Gastroesophageal sphincter (tissue), 4 donors: ENCODE measurements around the gene TIMP4. TPM values are rescaled to one million over a fixed set of nuclear protein-coding genes. Genes with fewer than 3 reads are reported as not detected.
A peak's percentile ranks its signal among the peaks of the same experiment; 100 is the strongest.

Experiments
- ATAC-seq: fragments of 150-250 bp; one replicate; pipeline ENCODE4 v1.9.1; 2016; ENCODE audit warnings: mild to moderate bottlenecking, moderate library complexity
- H3K27ac ChIP-seq, 4 donors: fragments of 200-600 bp; sonication (generic) in 3 of 4; 1 replicate in 3 of 4; 2 replicates in 1 of 4; pipeline ENCODE4 v1.5.1; 2016 to 2019
- H3K27me3 ChIP-seq: fragments of 200-600 bp; sonication (generic); one replicate; pipeline ENCODE4 v1.5.1; 2019
- H3K36me3 ChIP-seq, 2 donors: fragments of 200-600 bp; sonication (generic); one replicate each; pipeline ENCODE4 v1.5.1; 2019; ENCODE audit warnings: control low read depth in 1 of 2
- H3K4me1 ChIP-seq, 3 donors: fragments of 200-600 bp; sonication (generic); 1 replicate in 2 of 3; 2 replicates in 1 of 3; pipeline ENCODE4 v1.5.1; 2016 to 2019; ENCODE audit warnings: control low read depth in 2 of 3
- H3K4me3 ChIP-seq, 2 donors: fragments of 200-600 bp; sonication (generic); one replicate each; pipeline ENCODE4 v1.5.1; 2019; ENCODE audit warnings: mild to moderate bottlenecking in 1 of 2, moderate library complexity in 1 of 2
- H3K9me3 ChIP-seq, 3 donors: fragments of 200-600 bp; sonication (generic); one replicate each; pipeline ENCODE4 v1.5.1; 2017 to 2019; ENCODE audit warnings: control low read depth in 2 of 3
- CTCF ChIP-seq, 4 experiments: fragments of 200-600 bp in 2 of 4; fragments of 450-650 bp in 2 of 4; sonication (generic) in 1 of 4; IDR thresholded peaks; one replicate each; pipeline ENCODE4 v1.5.1; 2017 to 2019; ENCODE audit warnings: antibody characterized with exemption in 4 of 4, mild to moderate bottlenecking in 2 of 4, moderate library complexity in 2 of 4
- EP300 ChIP-seq: sonication (generic); formaldehyde crosslinking; IDR thresholded peaks from one replicate; pipeline ENCODE4 v1.6.1; 2017; ENCODE audit warnings: antibody characterized with exemption, mild to moderate bottlenecking
- POLR2A ChIP-seq, 2 donors: fragments of 450-650 bp; IDR thresholded peaks; one replicate each; pipeline ENCODE4 v1.6.1; 2017; ENCODE audit warnings: antibody characterized with exemption in 2 of 2, mild to moderate bottlenecking in 2 of 2, moderate library complexity in 1 of 2
- POLR2AphosphoS5 ChIP-seq: sonication (generic); formaldehyde crosslinking; IDR thresholded peaks from one replicate; pipeline ENCODE4 v1.6.1; 2017; ENCODE audit warnings: antibody characterized with exemption
- WGBS, 2 donors: methylation state at CpG; one replicate each; pipeline ENCODE4 v1.1.5; 2018; ENCODE audit warnings: low coverage in 1 of 2; 5-methylcytosine and 5-hydroxymethylcytosine counted together
- total RNA-seq, 4 donors: library from RNA; depleted of rRNA; stranded (reverse); fragments of >200 nt; gene quantifications; one replicate each; pipeline ENCODE4 v1.1.0, GENCODE V29; 2016

Gene TIMP4
- total RNA-seq, 4 donors from 2014 or later = 16.5 to 35.1 (median 29.2) TPM

GRCh38 chr3:12159227-12159601 is 502 bp upstream of the TIMP4 start:
- Histone ChIP-seq H3K4me1 (peaks cover 0 to 13% (median 7%) of the 10 kb centered on the region in 3 donors), H3K27ac (peak overlapping the region in 3 of 4 donors; percentile 71 to 77 (median 71)), H3K9me3 (no peaks in the 10 kb centered on the region), H3K4me3 (peak overlapping the region in 1 of 2 donors; percentile 56), H3K27me3 (peaks cover 9% of the 10 kb centered on the region), H3K36me3 (no peaks in the 10 kb centered on the region)
- WGBS, 2 donors = 35 to 37% methylated on average over 3 to 4 of the region's 4 CpGs
- no peak for ATAC-seq
- TF ChIP-seq POLR2AphosphoS5 (no peak), CTCF (IDR thresholded peaks at IDR 0.05) (no peak), EP300 (no peak), POLR2A (IDR thresholded peaks at IDR 0.05) (no peak)

- Histone ChIP-seq H3K27me3 (peaks cover 9% of the 10 kb centered on the region), H3K4me3 (peak overlapping the region in 1 of 2 donors; percentile 56), H3K27ac (peak overlapping the region in 2 of 4 donors; percentile 1 to 14), H3K4me1 (peaks cover 0 to 13% (median 7%) of the 10 kb centered on the region in 3 donors), H3K9me3 (no peaks in the 10 kb centered on the region), H3K36me3 (peaks cover 0 to 17% of the 10 kb centered on the region in 2 donors)
- TF ChIP-seq POLR2AphosphoS5 (no peak), CTCF (IDR thresholded peaks at IDR 0.05) (no peak), POLR2A (IDR thresholded peaks at IDR 0.05) (no peak), EP300 (no peak)
- 100% methylated on average over 1 of the region's 1 CpG for WGBS, 2 donors
- ATAC-seq = no peak
Observed at GRCh38 chr3:12157026-12157425, 1.7 kb downstream of the TIMP4 start.

GRCh38 chr3:12155828-12156227 is 2.9 kb downstream of the TIMP4 start:
- Histone ChIP-seq H3K4me1 (peaks cover 0 to 13% (median 7%) of the 10 kb centered on the region in 3 donors), H3K27ac (peak overlapping the region in 1 of 4 donors; percentile 16), H3K36me3 (peaks cover 0 to 26% of the 10 kb centered on the region in 2 donors), H3K9me3 (no peaks in the 10 kb centered on the region), H3K27me3 (peaks cover 9% of the 10 kb centered on the region), H3K4me3 (no peak overlapping the region)
- TF ChIP-seq EP300 (no peak), POLR2AphosphoS5 (no peak), POLR2A (IDR thresholded peaks at IDR 0.05) (no peak), CTCF (IDR thresholded peaks at IDR 0.05) (no peak)
- peak; percentile 21 for ATAC-seq
- 54 to 75% methylated on average over 2 of the region's 2 CpGs for WGBS, 2 donors

- Histone ChIP-seq H3K27me3 (peaks cover 9% of the 10 kb centered on the region), H3K4me1 (peaks cover 0 to 13% (median 7%) of the 10 kb centered on the region in 3 donors), H3K36me3 (peaks cover 0 to 26% of the 10 kb centered on the region in 2 donors), H3K9me3 (no peaks in the 10 kb centered on the region), H3K27ac (peak overlapping the region in 2 of 4 donors; percentile 16 to 27), H3K4me3 (no peak overlapping the region)
- TF ChIP-seq POLR2AphosphoS5 (no peak), CTCF (IDR thresholded peaks at IDR 0.05) (no peak), EP300 (no peak), POLR2A (IDR thresholded peaks at IDR 0.05) (no peak)
- no peak for ATAC-seq
Observed at GRCh38 chr3:12155264-12155663, 3.4 kb downstream of the TIMP4 start.

- peaks cover 0 to 26% of the 10 kb centered on the region in 2 donors for H3K36me3 ChIP-seq
- WGBS, 2 donors = 0% methylated on average over 1 of the region's 1 CpG; no CpG with 5 or more reads in 1 of the 2 donors
- peaks cover 9% of the 10 kb centered on the region for H3K27me3 ChIP-seq
Observed at GRCh38 chr3:12154151-12154550, 4.6 kb downstream of the TIMP4 start.

More at GRCh38 chr3:12154151-12154550, 4.6 kb downstream of the TIMP4 start:
- no peak for ATAC-seq
- Histone ChIP-seq H3K4me3 (no peak overlapping the region), H3K9me3 (no peaks in the 10 kb centered on the region), H3K4me1 (peaks cover 0 to 9% (median 5%) of the 10 kb centered on the region in 3 donors), H3K27ac (no peak overlapping the region)
- TF ChIP-seq POLR2A (IDR thresholded peaks at IDR 0.05) = no peak
- TF ChIP-seq POLR2AphosphoS5 = no peak
- TF ChIP-seq CTCF (IDR thresholded peaks at IDR 0.05) = no peak
- TF ChIP-seq EP300 = no peak
